GM08714 (cell line): ENCODE results near the gene RUFY2.

Source experiments
- H3K4me3 ChIP-seq: fragments of 200-500 bp; sonication (Bioruptor generic); 2 replicates; pipeline ENCODE4 v1.5.1; 2014; ENCODE audit warnings: mild to moderate bottlenecking, low read length, inconsistent platforms
- ZNF274 ChIP-seq: IDR thresholded peaks from 2 replicates; pipeline ENCODE4 v1.6.1; 2012; ENCODE audit warnings: mild to moderate bottlenecking, low read depth, low read length

RUFY2 gene

DNA sequence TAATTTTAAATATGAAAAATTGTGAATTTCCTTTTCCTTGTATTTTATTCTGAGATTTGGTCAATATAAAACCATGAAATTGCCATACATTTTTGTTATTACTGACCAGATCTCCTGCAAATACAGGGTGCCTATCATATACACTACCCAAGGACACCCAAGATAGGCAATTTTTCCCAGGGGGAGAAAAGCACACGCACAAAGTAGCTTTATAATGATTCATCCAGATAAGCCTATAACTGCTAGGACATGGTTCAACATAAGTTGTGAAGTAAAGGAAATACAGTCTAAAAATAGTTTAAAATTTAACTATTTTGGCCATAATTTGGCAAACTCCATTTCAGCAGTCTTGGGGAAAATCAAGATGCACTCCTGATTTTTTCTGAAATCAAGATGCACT is 4.8 kb downstream of the RUFY2 start:
- TF ChIP-seq ZNF274, result no peak
- no peak overlapping the region for H3K4me3 ChIP-seq

DNA sequence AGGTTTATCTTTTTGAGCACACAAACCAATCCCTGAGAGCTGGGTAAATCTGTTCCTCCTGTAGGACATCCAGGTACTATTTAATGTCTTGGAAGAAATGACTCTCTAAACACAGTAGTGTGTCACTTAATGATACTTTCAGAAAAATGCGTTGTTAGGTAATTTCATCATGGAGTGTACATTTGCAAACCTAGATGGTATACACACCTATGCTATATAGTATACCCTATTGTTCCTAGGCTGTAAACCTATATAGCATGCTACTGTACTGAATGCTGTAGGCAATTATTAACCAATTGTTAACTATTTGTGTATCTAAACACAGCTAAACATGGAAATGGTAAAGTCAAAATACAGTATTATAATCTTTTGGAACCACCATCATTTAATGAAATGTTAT is 10.1 kb downstream of the RUFY2 start:
- TF ChIP-seq ZNF274, result no peak
- H3K4me3 ChIP-seq, result no peak overlapping the region

DNA sequence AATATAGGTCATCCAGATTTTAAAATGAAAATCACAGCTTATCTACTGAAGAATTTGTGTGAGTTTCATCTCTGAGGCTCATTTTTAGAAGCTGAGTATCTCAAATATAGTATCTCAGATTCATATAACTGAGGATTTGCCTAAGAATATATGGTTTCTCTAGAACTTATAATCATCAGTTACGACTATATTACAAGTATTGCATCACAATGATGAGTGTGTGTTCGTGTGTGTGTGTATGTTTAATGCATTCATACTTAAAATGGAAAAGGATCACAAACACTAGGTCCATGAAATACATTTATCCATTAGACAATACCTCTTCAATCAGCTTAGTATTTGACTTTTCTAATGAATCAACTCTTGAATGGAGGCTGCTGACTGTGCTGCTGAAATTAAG is 21.3 kb downstream of the RUFY2 start:
- TF ChIP-seq ZNF274, result no peak

DNA sequence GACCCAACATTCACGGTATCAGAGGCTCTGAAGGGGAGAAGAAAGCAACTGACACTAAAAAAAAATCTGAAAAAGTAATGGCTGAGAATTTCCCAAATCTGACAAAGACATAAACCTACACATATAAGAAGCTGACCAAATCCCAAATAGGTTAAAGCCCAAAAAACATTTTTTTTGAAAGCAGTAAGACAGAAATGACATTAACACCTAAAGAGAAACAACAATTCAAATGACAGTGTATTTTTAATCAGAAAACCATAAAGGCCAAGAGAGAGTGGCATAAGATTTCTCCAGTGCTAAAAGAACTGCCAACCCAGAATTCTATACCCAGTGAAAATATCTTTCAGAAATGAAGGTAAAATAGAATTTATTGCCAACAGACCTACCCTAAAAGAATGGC is 35.5 kb downstream of the RUFY2 start:
- H3K4me3 ChIP-seq, result no peak overlapping the region
- no peak for TF ChIP-seq ZNF274

More for the DNA sequence above, 21.3 kb downstream of the RUFY2 start:
- no peak overlapping the region for H3K4me3 ChIP-seq

DNA sequence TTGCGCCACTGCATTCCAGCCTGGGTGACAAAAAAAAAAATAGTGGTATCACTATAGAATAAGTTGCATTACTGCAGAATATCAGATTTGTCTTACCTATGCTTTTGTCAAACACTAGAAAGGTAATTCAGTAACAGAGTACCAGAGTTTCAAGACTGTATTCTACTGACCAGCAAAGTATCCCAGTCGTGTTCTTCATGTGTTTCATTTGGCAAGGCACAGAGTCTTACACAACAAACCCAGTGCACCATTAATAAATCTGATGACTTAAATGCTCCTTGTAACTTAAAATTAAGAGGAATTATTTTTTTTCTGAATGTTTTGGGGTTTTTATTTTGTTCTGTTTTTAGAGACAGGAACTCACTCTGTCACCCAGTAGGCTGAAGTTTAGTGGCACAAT is 40.0 kb downstream of the RUFY2 start:
- no peak for TF ChIP-seq ZNF274
- H3K4me3 ChIP-seq, result no peak overlapping the region

DNA sequence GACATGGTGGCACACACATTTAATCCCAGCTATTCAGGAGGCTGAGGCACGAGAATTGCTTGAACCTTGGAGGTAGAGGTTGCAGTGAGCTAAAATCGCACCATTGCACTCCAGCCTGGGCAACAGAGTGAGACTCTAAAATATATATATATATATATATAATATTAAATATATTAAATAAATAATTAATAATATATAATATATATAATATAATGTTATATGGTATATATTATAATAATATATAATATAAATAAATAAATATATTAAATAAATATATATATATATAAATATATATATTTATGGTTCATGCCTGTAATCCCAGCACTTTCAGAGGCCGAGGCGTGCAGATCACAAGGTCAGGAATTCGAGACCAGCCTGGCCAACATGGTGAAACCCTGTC is 40.5 kb downstream of the RUFY2 start:
- no peak for TF ChIP-seq ZNF274
- no peak overlapping the region for H3K4me3 ChIP-seq

DNA sequence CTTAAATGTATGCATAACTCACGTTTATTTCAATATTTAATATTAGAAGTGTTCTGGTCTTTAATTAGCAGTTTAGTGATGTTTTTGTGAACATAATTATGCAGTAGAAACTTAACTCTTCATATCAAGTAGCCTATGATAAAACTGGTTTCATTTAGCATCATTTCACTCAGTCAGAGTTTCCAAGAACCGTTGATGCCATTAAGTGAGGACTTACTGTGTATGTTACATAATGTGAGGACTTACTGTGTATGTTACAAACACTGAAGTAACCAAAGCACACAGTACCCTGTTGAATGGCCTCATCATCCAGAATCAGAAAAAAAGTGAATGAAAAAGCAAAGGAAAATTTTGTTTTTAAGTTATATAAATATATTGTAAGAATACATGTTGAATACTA is 41.5 kb downstream of the RUFY2 start:
- H3K4me3 ChIP-seq, result no peak overlapping the region
- TF ChIP-seq ZNF274, result no peak

DNA sequence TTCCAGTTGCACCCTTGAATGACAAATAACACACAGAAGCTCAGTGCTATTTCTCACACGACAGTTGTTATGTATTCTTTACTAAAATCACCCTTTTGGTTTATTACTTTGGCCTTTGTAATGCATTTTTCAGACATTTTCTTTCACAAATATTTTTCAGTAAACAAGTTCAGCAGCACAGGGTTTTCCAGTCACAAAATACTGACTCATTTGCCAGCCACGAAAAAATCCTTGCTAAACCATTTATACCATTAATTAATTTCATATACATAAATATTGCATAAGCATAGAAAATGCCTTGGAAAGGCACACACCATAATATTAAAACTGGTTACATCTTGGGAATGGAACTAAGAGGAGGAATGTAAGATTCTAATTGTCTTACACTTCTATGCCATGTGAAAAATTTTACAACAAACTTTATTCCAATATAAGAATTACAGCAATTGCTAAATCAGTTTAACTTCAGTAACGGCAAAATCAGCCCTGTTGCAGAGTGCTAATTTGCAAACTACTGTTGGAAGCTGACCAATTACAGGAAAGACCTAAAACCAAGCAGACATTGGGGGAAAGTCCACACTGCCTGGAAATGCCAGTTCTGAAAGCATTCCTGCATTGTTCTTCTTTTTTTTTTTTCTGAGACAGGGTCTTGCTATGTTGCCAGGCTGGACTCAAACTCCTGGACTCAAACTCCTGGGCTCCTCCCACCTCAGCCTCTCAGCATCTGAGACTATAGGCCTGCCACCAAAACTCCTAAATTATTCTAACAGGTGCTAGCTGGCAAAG is 42.8 kb downstream of the RUFY2 start:
- no peak for TF ChIP-seq ZNF274
- no peak overlapping the region for H3K4me3 ChIP-seq

DNA sequence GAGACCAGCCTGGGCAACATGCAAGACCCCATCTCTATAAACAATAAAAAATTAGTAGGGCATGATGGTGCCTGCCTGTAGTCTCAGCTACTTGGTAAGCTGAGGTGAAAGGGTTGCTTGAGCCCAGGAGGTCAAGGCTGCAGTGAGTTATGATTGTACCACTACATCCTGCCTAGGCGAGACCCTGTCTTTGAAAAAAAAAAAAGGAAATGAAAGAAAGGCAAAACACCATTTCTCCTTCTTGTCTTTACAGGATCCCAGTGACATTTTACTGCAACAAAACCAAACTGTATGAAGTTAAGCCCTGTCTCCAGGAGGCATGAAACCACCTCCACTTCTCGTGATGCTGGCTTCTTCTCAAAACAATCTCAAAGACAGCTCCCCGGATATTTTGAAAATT is 44.5 kb downstream of the RUFY2 start:
- H3K4me3 ChIP-seq, result no peak overlapping the region

DNA sequence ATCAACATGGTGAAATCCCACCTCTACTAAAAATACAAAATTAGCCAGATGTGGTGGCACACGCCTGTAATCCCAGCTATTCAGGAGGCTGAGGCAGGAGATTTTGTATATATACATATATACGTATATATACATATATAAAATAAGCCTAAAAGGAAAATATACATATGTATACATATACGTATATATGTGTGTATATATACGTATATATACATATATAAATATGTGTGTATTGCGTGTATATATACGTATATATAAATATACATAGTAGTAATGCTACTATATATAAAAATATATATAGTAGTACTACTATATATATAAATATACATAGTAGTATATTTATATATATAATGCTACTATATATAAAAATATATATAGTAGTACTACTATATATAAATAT is 47.9 kb downstream of the RUFY2 start:
- no peak overlapping the region for H3K4me3 ChIP-seq
- no peak for TF ChIP-seq ZNF274

More for the DNA sequence above, 44.5 kb downstream of the RUFY2 start:
- TF ChIP-seq ZNF274, result no peak

DNA sequence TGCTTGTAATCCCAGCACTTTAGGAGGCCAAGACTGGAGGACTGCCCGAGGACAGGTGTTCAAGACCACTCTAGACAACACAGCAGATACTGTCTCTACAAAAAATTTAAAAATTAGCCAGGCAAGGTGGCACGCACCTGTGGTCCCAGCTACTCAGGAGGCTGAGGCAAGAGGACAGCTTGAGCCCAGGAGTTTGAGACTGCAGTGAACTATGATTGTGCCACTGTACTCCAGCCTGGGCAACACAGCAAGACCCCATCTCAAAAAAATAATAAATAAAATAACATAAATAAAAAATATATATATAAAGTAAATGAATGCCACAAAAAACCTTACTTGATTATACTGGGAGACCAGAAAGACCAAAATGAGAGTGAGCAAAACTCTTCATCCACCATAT is 53.5 kb downstream of the RUFY2 start:
- no peak for TF ChIP-seq ZNF274
- no peak overlapping the region for H3K4me3 ChIP-seq

DNA sequence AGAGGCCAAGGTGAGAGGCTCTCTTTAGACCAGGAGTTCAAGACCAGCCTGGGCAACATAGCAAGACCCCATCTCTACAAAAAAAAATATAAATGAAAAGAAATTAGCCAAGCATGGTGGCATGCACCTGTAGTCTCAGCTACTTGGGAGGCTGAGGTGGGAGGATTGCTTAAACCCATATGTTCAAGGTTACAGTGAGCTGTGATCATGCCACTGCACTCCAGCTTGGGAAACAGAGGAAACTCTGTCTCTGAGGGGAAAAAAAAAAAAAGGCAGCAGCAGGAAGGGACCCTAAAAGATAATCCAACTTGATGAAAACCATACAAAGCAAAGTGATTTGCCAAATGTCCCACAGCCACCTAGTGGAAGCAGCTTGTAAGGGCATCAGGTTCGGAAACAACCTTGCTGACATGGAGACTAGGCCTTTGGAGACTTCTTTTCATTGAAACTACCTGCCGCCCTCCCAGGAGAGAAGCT is 58.8 kb downstream of the RUFY2 start:
- no peak overlapping the region for H3K4me3 ChIP-seq
- no peak for TF ChIP-seq ZNF274

DNA sequence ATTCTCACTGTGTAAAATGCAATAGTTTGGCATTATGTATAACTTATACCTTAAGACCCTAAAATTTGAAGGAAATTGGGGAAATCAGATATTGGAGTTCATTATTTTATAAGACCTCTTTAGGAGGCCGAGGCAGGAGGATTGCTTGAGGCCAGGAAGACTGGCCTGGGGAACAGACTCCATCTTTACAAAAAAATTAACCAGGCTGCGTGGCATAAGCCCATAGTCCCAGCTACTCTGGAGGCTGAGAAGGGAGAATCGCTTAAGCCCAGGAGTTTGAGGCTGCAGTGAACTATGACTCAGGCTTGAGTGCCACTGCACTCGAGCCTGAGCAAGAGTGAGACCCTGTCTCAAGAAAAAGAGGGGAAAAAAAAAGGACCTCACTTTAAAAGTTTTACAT is 60.3 kb downstream of the RUFY2 start:
- no peak overlapping the region for H3K4me3 ChIP-seq
- no peak for TF ChIP-seq ZNF274

DNA sequence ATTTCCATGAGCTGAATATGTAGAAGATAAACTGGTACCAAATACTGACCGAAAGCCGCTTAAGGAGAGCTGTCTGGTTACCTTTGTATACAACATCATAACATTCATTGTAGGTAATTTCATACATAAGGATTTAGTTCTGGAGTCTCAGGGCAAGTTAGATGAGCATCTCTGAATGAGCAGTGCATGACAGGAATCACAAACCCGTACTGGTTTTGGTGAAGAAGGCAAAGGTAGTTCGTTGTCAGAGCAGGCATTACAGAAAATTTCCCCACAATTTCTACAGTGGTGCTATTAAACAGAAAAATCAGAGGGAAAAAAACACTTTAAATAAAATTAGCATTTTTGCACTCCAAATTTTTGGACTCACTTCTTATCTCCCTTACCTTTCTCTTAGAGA is 61.5 kb downstream of the RUFY2 start:
- no peak overlapping the region for H3K4me3 ChIP-seq
- TF ChIP-seq ZNF274, result no peak

DNA sequence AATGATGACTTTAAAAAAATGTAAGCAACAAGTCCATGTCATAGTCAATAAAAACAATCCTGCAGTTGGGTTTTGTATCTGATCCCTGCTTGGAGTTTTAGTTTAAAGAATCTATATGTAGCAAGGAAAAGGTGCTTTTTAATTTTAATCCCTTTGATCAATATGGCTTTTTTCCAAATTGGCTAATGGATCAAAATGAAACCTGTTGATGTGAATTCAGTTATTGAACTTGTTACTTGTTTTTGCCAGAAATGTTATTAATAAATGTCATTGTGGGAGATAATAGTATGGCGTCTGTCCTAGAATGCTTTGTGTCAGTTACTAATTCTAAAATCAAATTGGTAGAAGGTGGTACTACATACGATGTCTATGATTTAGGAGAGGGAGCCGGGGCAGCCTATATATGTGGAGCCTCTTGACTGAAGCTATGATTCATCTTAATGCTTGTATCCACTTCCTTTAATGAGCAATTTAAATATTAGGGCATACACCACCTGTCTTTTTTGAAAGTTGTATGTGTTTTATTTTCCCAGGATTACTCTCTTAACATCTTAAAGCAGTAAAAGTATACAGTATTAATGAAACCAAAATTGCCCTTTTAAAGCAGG is 64.1 kb downstream of the RUFY2 start:
- no peak overlapping the region for H3K4me3 ChIP-seq
- TF ChIP-seq ZNF274, result no peak
